Liver (tissue), 9 donors: ENCODE results near the gene PPP1R26. TPM values are rescaled to one million over a fixed set of nuclear protein-coding genes. Genes with fewer than 3 reads are reported as not detected.

Experiments
- DNase-seq: peaks from one replicate; pipeline ENCODE4 v3.0.0-alpha.2; 2017; ENCODE audit warnings: low spot score
- H3K27ac ChIP-seq, 2 donors: one replicate each; pipeline ENCODE4 v1.7.0; 2013; ENCODE audit warnings: inconsistent platforms in 2 of 2, low read length in 2 of 2, control low read depth in 1 of 2, low read depth in 1 of 2, mild to moderate bottlenecking in 1 of 2
- H3K27me3 ChIP-seq, 4 donors: one replicate each; pipeline versions ENCODE4 v1.6.1 to v1.7.0; 2013; ENCODE audit warnings: low read length in 3 of 4, inconsistent platforms in 1 of 4, mild to moderate bottlenecking in 1 of 4, moderate library complexity in 1 of 4; ENCODE audit not compliant: control insufficient read depth in 4 of 4, insufficient read depth in 4 of 4
- H3K36me3 ChIP-seq, 4 donors: one replicate each; pipeline versions ENCODE4 v1.6.1 to v1.7.0; 2013; ENCODE audit warnings: low read length in 3 of 4, mild to moderate bottlenecking in 3 of 4, low read depth in 1 of 4, moderate library complexity in 1 of 4; ENCODE audit not compliant: control insufficient read depth in 4 of 4, insufficient read depth in 3 of 4
- H3K4me1 ChIP-seq, 4 donors: one replicate each; pipeline versions ENCODE4 v1.6.1 to v1.7.0; 2013; ENCODE audit warnings: low read length in 3 of 4, mild to moderate bottlenecking in 3 of 4, moderate library complexity in 1 of 4; ENCODE audit not compliant: control insufficient read depth in 4 of 4, insufficient read depth in 4 of 4
- H3K4me3 ChIP-seq, 3 donors: one replicate each; pipeline versions ENCODE4 v1.6.1 to v1.7.0; 2013; ENCODE audit warnings: low read length in 3 of 3, control low read depth in 1 of 3, low read depth in 1 of 3, mild to moderate bottlenecking in 1 of 3
- H3K9ac ChIP-seq, 2 donors: one replicate each; pipeline ENCODE4 v1.7.0; 2013; ENCODE audit warnings: low read length in 2 of 2, mild to moderate bottlenecking in 2 of 2, moderate library complexity in 2 of 2, control low read depth in 1 of 2, low read depth in 1 of 2
- H3K9me3 ChIP-seq, 4 donors: one replicate each; pipeline versions ENCODE4 v1.6.1 to v1.7.0; 2013; ENCODE audit warnings: low read length in 3 of 4; ENCODE audit not compliant: control insufficient read depth in 4 of 4
- EGR1 ChIP-seq, 2 donors: IDR thresholded peaks; 2 replicates each; pipeline ENCODE4 v1.6.1; 2016 to 2018; ENCODE audit warnings: antibody characterized with exemption in 2 of 2, low read depth in 2 of 2
- FOXA1 ChIP-seq: IDR thresholded peaks from 2 replicates; pipeline ENCODE4 v1.6.1; 2016; ENCODE audit warnings: antibody characterized with exemption
- FOXA2 ChIP-seq: IDR thresholded peaks from 2 replicates; pipeline ENCODE4 v1.6.1; 2016; ENCODE audit warnings: antibody characterized with exemption
- HNF4G ChIP-seq: IDR thresholded peaks from 2 replicates; pipeline ENCODE4 v1.6.1; 2016; ENCODE audit warnings: antibody characterized with exemption
- JUND ChIP-seq, 2 donors: IDR thresholded peaks; 2 replicates each; pipeline ENCODE4 v1.6.1; 2016; ENCODE audit warnings: antibody characterized with exemption in 2 of 2
- NR2F2 ChIP-seq: IDR thresholded peaks from 2 replicates; pipeline ENCODE4 v1.6.1; 2016; ENCODE audit warnings: antibody characterized with exemption
- RXRA ChIP-seq, 2 donors: IDR thresholded peaks; 2 replicates each; pipeline ENCODE4 v1.6.1; 2017 to 2018; ENCODE audit warnings: antibody characterized with exemption in 2 of 2, mild to moderate bottlenecking in 1 of 2
- WGBS: extraction: QIAGEN DNeasy Blood & Tissue Kit; methylation state at CpG from one replicate; pipeline ENCODE4 v1.1.7; 2013; 5-methylcytosine and 5-hydroxymethylcytosine counted together
- polyA plus RNA-seq, 2 donors: library from polyadenylated mRNA; stranded (reverse) in 1 of 2; unstranded in 1 of 2; fragments of 200-250 nt in 1 of 2; fragments of >200 nt in 1 of 2; fragmentation: Nextera tagmentation in 1 of 2; extraction: Ambion mirVana in 1 of 2; gene quantifications; one replicate each; pipeline versions ENCODE4 v1.2.1 to v1.2.3, GENCODE V29; 2013 to 2015
- total RNA-seq, 2 donors: library from RNA; depleted of rRNA; stranded (reverse); fragments of >200 nt; gene quantifications; one replicate each; pipeline ENCODE4 v1.2.3, GENCODE V29; 2014
- TF ChIP-seq, protein P1 (sequence below): fragments of 150-350 bp; IDR thresholded peaks from 2 replicates; pipeline ENCODE4 v1.5.1; 2017; ENCODE audit warnings: improper control_type of control experiment, low read depth, low read length; ENCODE audit not compliant: missing input control
- TF ChIP-seq, protein P2 (sequence below): IDR thresholded peaks from 2 replicates; pipeline ENCODE4 v1.6.1; 2016; ENCODE audit warnings: antibody characterized with exemption
- TF ChIP-seq, protein P3 (sequence below): IDR thresholded peaks from 2 replicates; pipeline ENCODE4 v1.6.1; 2016; ENCODE audit warnings: antibody characterized with exemption, mild to moderate bottlenecking
- donor health status: healthy.
- donor health status: healthy.
- donor health status: healthy.
- donor health status: healthy.
- donor health status: healthy.

Gene PPP1R26
- total and polyA plus RNA-seq, 4 donors = 1.5 to 9.5 (median 4.2) TPM

DNA sequence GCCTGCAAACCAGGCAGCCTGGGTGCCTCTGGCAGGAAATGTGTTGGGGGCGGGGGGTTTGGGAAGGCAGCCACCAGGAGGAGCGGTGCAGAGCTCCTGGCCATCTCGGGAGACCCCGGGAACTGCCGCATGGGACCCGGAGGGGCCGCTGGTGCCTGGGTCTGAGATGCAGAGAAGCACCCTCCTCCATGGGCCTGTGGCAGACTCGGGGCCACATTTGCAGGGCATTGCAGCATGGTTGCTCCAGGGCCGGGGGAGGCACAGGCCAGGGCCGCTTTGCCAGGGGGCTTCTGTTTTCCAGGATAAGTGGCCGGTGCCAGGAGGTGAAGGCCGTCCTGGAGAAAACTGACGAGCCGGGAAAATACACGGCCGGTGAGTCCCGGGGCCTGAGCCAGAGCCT, 43.3 kb downstream of the PPP1R26 start:
- Histone ChIP-seq H3K27me3 (peaks cover 0 to 6% (median 0%) of the 10 kb centered on the region in 4 donors), H3K9ac (no peak overlapping the region), H3K36me3 (no peaks in the 10 kb centered on the region), H3K4me1 (no peaks in the 10 kb centered on the region), H3K4me3 (no peak overlapping the region), H3K9me3 (no peaks in the 10 kb centered on the region), H3K27ac (no peak overlapping the region)
- TF ChIP-seq JUND (IDR thresholded peaks at IDR 0.05) = no peak
- TF ChIP-seq EGR1 (IDR thresholded peaks at IDR 0.05; ENCODE audit: low read depth in 2 of 2) = no peak
- TF ChIP-seq HNF4G = no peak
- TF ChIP-seq NR2F2 = no peak
- TF ChIP-seq FOXA2 = no peak
- no peak for TF ChIP-seq FOXA1
- no peak for TF ChIP-seq RXRA (IDR thresholded peaks at IDR 0.05)
- TF ChIP-seq, protein P1, sequence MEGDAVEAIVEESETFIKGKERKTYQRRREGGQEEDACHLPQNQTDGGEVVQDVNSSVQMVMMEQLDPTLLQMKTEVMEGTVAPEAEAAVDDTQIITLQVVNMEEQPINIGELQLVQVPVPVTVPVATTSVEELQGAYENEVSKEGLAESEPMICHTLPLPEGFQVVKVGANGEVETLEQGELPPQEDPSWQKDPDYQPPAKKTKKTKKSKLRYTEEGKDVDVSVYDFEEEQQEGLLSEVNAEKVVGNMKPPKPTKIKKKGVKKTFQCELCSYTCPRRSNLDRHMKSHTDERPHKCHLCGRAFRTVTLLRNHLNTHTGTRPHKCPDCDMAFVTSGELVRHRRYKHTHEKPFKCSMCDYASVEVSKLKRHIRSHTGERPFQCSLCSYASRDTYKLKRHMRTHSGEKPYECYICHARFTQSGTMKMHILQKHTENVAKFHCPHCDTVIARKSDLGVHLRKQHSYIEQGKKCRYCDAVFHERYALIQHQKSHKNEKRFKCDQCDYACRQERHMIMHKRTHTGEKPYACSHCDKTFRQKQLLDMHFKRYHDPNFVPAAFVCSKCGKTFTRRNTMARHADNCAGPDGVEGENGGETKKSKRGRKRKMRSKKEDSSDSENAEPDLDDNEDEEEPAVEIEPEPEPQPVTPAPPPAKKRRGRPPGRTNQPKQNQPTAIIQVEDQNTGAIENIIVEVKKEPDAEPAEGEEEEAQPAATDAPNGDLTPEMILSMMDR = no peak
- TF ChIP-seq, protein P2, sequence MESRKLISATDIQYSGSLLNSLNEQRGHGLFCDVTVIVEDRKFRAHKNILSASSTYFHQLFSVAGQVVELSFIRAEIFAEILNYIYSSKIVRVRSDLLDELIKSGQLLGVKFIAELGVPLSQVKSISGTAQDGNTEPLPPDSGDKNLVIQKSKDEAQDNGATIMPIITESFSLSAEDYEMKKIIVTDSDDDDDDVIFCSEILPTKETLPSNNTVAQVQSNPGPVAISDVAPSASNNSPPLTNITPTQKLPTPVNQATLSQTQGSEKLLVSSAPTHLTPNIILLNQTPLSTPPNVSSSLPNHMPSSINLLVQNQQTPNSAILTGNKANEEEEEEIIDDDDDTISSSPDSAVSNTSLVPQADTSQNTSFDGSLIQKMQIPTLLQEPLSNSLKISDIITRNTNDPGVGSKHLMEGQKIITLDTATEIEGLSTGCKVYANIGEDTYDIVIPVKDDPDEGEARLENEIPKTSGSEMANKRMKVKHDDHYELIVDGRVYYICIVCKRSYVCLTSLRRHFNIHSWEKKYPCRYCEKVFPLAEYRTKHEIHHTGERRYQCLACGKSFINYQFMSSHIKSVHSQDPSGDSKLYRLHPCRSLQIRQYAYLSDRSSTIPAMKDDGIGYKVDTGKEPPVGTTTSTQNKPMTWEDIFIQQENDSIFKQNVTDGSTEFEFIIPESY = no peak
- TF ChIP-seq, protein P3, sequence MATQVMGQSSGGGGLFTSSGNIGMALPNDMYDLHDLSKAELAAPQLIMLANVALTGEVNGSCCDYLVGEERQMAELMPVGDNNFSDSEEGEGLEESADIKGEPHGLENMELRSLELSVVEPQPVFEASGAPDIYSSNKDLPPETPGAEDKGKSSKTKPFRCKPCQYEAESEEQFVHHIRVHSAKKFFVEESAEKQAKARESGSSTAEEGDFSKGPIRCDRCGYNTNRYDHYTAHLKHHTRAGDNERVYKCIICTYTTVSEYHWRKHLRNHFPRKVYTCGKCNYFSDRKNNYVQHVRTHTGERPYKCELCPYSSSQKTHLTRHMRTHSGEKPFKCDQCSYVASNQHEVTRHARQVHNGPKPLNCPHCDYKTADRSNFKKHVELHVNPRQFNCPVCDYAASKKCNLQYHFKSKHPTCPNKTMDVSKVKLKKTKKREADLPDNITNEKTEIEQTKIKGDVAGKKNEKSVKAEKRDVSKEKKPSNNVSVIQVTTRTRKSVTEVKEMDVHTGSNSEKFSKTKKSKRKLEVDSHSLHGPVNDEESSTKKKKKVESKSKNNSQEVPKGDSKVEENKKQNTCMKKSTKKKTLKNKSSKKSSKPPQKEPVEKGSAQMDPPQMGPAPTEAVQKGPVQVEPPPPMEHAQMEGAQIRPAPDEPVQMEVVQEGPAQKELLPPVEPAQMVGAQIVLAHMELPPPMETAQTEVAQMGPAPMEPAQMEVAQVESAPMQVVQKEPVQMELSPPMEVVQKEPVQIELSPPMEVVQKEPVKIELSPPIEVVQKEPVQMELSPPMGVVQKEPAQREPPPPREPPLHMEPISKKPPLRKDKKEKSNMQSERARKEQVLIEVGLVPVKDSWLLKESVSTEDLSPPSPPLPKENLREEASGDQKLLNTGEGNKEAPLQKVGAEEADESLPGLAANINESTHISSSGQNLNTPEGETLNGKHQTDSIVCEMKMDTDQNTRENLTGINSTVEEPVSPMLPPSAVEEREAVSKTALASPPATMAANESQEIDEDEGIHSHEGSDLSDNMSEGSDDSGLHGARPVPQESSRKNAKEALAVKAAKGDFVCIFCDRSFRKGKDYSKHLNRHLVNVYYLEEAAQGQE = no peak
- 76% methylated on average over 17 of the region's 17 CpGs for WGBS
- peak; percentile 26 for DNase-seq

DNA sequence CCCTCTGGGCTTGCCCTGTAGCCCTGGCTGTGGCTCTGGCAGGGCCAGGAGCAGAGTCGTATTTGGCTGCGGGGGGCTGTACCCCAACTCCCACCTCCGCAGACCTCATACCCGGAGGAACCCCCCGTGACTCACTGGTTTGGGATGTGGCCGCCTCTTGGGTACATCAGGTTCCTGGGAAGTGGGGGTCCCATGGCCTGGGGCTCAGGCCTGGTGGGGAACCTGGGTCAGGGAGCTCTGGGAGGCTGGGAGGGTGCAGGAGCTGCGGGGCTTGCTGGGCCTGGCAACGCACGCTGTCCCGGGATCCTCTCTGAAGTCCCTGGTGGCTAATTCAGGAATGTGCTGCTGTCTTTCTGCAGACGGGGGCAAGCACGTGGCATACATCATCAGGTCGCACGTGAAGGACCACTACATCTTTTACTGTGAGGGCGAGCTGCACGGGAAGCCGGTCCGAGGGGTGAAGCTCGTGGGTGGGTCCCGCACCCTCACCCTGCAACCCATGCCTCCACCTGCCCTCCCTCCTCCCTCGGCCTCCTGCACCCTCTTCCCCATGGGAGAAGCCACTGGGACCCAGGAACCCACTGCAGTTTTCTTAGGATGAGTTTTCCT, 44.0 kb downstream of the PPP1R26 start:
- H3K9ac ChIP-seq = no peak overlapping the region
- peak; percentile 25 for DNase-seq
- H3K36me3 ChIP-seq = no peaks in the 10 kb centered on the region
- H3K9me3 ChIP-seq = no peaks in the 10 kb centered on the region
- peaks cover 0 to 6% (median 0%) of the 10 kb centered on the region in 4 donors for H3K27me3 ChIP-seq
- 74% methylated on average over 21 of the region's 21 CpGs for WGBS
- no peaks in the 10 kb centered on the region for H3K4me1 ChIP-seq
- H3K4me3 ChIP-seq = no peak overlapping the region
- TF ChIP-seq NR2F2 (no peak), EGR1 (IDR thresholded peaks at IDR 0.05; ENCODE audit: low read depth in 2 of 2) (no peak), RXRA (IDR thresholded peaks at IDR 0.05) (no peak)
- no peak overlapping the region for H3K27ac ChIP-seq
